RPMI7951 (cell line): ENCODE data around the gene FABP7. TPM values are rescaled to one million over a fixed set of nuclear protein-coding genes. Genes with fewer than 3 reads are reported as not detected.

Experiments
- total RNA-seq: library from RNA; depleted of rRNA; stranded (reverse); fragments of >200 nt; shearing (Covaris generic); gene quantifications from 2 replicates; pipeline ENCODE4 v1.2.3, GENCODE V29; 2014; rRNA removed

Gene FABP7
- total RNA-seq, 1 experiment from 2014 or later = 0.60 TPM

Other genes with a start within 250 kb of the FABP7 start
- 0.72 TPM in 1 of 2 replicates, not detected in the other for gene PKIB, start 169.3 kb upstream of the FABP7 start, total RNA-seq
- 3.4 and 4.0 TPM in 2 replicates for gene SMPDL3A, start 9.5 kb downstream of the FABP7 start, total RNA-seq
- not detected in 2 replicates for gene CLVS2, start 216.5 kb downstream of the FABP7 start, total RNA-seq